GM19468 (cell line): Measurements from ENCODE around the gene QSOX2.

Source experiments
- ATAC-seq: cut with Tn5 transposase; IDR thresholded peaks from one replicate; pipeline ENCODE4 v1.9.1; 2021; ENCODE audit warnings: mild to moderate bottlenecking, moderate library complexity, moderate number of reproducible peaks; ENCODE audit not compliant: unreplicated experiment; ENCODE audit errors: extremely low read depth

The QSOX2 gene

GRCh38 chr9:136254381-136255165 lies 9.0 kb upstream of the QSOX2 start:
- ATAC-seq = no peak

DNA sequence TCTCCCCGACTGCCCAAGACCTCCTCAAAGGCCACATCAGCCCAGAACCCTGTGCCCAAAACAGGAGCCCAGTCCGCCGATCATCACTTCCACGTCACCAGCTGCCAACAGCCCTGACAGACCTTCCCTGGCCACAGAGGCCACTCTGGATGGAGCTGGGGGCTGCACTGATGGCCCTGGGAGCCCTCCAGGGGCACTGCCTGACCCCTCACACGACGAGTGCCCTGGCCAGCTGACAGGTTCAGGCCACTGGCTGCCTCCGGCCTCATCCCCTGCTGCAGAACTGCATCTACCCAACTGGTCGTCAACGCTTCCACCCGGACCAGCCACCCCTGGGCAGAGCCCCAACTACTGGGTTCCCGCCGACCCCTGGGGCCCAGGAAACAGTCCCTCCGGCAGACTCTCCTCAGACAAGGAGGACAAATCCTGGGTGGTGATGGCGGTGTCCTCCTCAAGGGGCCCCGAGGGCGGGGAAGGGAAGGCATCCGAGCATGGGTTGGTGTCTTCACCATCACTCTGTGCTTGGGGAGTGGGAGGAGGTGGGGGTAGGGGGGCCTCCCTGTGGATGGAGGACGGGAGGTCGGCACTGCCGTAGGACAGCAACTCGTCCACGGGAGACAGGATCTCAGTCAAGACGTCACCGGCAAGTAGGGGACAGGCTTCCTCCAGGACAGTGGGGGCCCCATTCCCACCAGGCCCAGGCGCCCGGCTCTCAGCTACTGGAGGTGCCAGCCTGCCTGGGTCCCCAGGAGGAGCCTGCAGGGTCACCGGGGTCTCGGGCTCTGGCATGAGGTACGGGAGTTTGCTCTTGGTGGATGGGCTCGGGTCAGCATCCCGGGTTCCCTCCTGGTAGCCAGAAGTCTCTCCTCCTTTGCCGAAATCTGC lies 7.9 kb upstream of the QSOX2 start:
- no peak for ATAC-seq

GRCh38 chr9:136252846-136253245 lies 7.2 kb upstream of the QSOX2 start:
- ATAC-seq = no peak

GRCh38 chr9:136252281-136252680 lies 6.7 kb upstream of the QSOX2 start:
- ATAC-seq = no peak

DNA sequence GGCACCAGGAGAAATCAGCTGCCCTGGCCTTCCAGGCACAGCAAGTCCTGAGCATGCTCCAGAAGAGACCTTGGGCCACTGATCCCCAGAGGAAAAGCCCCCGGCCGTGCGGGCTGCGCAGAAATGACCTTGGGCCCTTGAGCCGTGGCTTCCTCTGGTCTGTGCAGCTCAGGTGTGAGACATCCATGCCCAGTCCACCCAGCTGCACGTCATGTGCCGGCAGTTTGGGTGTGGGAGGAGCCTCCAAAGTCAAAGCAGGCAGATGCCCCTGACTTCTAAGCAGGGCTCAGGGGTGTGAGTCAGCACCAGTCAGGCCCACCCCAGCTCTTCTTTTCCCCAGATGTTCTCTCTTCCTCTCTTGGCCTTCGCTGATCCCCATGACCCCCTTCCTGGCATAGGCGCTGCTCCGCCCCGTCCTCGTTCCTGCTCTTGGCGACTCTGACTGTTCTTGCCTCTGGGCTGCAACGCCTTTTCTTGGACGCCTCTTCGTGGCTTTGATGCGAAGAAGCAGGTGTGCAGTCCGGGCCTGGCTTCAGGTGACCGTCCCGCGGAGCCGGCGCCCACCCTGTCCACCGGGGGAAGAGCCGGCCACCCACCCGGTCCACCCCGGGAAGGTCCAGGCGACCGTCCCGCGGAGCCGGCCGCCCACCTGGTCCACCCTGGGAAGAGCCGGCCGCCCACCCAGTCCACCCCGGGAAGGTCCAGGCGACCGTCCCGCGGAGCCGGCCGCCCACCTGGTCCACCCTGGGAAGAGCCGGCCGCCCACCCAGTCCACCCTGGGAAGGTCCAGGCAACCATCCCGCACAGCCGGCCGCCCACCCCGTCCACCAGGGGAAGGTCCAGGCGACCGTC lies 5.9 kb upstream of the QSOX2 start:
- no peak for ATAC-seq

GRCh38 chr9:136250676-136251075 lies 5.1 kb upstream of the QSOX2 start:
- ATAC-seq = no peak

- no peak for ATAC-seq
Observed at GRCh38 chr9:136249877-136250559, 4.4 kb upstream of the QSOX2 start.

DNA sequence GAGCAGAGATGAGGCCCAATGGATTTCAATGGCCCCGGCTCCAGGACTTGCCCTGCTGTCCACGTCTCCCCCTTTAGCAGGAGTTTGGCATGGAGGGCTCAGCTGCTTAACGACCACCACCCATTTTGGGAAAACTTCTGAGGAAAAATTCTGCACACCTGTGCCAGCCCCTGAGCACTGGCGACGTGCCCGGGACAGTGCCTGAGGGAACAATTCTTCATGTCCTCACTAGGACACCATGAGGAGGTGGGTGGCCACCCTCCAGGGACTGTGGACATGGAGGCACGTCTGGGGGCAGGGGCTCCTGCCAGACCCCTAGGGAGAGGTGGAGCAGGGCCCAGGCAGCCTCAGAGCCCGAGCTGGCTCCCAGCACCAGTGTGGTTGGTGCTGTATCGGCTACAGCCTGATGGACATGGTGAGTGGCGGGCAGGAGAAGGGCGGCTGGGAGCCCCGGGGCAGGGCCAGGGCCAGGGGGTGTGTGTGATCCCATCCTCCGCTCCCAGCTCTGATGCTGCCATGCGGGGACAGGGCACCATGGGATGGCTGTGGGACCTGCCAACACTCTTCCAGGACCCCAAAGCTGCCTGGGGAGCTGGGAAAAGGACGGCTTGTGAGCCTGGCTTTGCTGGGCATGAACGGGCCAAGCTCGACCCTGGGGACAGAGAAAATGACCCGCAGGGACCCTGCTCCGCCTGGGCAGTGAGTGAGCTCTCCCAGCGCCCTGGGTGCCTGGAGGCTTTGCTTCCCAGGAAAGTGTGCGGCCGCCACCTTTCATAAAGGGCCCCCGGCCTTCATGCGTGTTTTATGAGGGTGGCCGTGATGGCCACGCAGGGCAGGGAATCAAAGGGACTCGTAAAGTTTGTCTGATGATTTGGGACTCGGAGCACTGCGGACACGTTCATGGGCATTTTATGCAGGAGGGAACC lies 3.6 kb upstream of the QSOX2 start:
- no peak for ATAC-seq

DNA sequence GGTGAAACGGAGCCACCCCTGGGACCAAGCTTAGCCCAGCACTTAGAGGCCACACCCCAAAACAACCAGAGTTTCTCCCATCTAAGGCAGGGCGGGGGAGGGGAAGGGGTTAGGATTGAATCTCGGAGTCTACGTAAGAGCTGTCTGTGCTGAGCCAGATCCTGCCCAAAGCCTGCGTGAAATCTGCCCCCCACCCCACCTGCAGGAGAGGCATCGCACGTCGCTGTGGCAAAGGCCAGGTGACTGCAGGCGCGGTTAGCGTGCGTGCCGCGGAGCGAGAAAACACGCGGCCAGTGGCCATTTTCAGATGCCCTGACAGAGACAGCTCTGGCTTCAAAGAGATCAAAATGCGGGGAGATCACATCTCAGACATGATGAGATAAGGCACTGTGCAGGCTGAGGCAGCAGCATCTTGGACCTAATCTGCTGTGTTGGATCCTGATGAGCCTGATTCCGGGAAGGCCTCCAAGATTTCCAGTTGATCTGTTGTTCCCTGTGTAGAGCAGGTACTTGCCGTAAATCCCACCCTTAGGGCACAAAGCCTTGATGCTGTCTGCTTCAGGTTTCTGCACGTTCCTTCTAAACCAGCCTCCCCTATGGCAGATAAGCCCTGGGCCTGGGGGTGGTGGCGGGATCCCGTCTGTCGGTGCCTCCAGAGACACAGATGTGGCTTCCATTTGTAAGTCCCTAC lies 2.5 kb upstream of the QSOX2 start:
- no peak for ATAC-seq

DNA sequence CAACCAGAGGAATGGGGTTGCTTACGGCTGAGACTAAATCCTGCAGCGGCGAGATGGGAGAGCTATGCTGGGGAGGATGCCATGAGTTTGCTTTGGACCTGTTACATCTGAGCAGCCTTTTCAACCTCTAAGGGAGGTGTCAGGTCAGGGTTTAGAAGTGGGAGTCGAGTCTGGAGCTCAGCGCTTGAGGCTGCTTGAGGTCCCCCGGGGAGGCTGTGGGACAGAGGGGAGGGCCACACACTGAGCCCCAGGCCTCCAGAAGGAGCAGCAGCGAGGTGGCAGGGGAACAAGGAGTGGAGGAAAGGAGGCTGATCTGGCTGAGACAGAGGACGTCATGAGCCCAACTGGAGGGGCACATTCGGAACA lies 1.9 kb upstream of the QSOX2 start:
- no peak for ATAC-seq

DNA sequence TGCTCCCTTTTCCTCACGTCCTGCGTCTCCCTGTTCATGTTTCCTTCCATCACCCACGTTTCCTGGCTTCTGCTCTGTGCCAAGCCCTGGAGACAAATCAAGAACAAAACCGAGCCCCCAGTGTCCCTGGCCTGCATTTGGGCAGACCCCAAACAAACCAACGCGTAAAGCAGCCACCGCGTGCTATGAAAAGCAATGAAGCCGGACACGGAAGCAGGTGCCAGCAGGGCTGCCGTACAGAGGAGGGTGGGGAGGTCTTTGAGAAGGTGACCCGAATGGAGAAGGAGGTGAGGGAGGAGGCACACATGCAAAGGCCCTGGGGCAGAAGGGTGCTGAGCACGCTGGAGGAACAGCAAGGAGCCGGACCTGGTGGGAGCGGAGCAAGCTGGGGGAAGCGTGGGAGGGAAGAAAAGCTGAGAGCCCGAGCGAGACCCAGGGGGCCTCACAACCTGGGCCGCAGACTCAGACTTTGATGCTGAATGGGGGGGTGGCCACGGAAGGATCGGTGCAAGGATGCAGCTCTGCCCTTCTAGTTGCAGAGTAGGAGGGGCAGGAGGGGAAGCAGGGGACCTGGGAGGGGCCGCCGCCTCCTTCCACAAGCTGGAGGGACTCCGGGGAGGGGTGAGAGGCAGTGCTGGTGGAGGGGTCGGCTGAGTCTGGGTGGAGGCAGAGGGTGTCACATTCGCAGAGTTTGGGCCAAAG lies 1.4 kb upstream of the QSOX2 start:
- no peak for ATAC-seq

DNA sequence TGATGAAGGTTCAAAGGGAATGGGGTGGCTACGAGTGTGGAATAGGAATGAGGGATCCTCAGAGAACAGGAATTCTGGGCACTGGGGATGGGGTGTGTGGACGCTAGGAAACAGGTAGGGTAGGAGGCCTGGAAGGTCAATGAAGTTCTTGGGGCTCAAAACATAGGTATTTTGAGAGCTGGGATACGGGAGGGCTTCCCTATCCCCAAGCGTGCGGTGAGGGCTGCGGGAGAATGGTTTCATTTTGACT lies 718 bp downstream of the QSOX2 start:
- no peak for ATAC-seq

DNA sequence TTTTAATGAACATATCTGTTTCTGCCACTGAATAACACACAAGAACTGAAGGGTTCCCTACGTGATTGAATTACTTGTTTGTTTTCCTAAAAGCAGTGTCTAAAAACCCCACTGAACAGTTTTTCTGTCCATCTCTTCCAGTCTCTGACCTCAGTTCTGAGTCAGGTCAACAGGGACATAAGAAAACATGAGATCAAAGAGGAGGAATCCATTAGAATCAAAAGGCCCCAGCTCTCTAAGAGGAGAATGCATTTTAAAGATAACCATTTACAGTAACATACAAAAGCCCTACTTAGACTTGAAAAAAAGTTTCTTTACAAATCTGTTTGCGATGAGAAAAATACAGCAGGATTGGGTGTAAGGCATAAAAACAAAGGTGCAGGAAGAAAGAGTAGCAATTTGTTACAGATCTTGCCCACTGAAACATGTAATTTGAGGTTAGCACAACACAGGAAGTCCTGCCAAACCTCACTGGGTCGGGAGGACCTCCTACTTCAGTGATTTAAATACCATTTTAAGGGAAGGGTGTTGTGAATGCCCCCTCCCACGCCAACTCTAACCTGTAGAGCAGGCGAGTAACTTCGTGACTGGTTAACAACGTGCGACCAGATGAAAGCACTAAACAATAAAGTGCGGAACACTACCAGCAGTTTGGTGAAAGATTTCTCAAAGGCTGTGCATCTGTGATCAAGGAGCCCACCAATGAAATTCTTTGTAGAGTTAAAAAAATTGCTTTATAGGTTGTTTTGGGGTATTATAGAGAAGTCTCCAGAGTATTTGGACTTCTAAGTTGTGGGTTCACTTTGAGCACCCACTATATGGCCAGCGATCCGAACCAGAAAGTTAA lies 1.3 kb downstream of the QSOX2 start:
- ATAC-seq = no peak

DNA sequence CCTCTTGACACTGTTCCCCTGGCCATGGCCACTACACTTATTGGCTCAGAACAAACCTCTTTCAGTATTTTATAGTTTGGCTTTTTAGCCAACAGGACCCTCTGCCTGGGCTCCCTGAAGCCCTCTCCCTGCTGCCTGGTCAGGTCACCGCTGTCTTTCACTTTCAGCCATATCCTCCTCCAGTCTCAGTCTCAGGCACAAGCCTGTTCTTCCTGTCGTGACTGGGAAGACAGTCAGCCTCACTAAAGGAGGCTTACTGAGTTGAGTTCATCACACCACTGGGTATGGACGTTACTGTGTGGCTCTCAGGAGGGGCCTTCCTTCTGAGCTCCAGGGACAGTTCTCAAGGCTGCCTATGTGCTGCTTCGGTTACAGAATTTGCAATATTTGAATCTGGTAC lies 2.0 kb downstream of the QSOX2 start:
- ATAC-seq = no peak

GRCh38 chr9:136242918-136243525 lies 2.6 kb downstream of the QSOX2 start:
- no peak for ATAC-seq

- ATAC-seq = no peak
Observed at GRCh38 chr9:136242248-136242647, 3.4 kb downstream of the QSOX2 start.

GRCh38 chr9:136241542-136241941 lies 4.1 kb downstream of the QSOX2 start:
- no peak for ATAC-seq
